Spleen (tissue), 11 donors: ENCODE results near the gene CUX1. TPM values are rescaled to one million over a fixed set of nuclear protein-coding genes. Genes with fewer than 3 reads are reported as not detected.

Experiments
- DNase-seq: peaks from one replicate; pipeline ENCODE4 v3.0.0-alpha.2; 2020
- H3K27ac ChIP-seq, 8 donors: fragments of 200-600 bp; sonication (generic) in 7 of 8; 1 replicate in 4 of 8; 2 replicates in 4 of 8; pipeline versions ENCODE4 v1.5.0 to v1.8.0; 2016 to 2021; ENCODE audit warnings: inconsistent platforms in 4 of 8, mild to moderate bottlenecking in 4 of 8, moderate library complexity in 1 of 8
- H3K27me3 ChIP-seq, 7 donors: fragments of 200-600 bp; sonication (generic) in 6 of 7; replicated peaks in 1 of 7; 1 replicate in 4 of 7; 2 replicates in 3 of 7; pipeline versions ENCODE4 v1.5.0 to v1.8.0; 2016 to 2021; ENCODE audit warnings: inconsistent platforms in 3 of 7, mild to moderate bottlenecking in 1 of 7
- H3K36me3 ChIP-seq, 6 donors: fragments of 200-600 bp; sonication (generic) in 5 of 6; 1 replicate in 4 of 6; 2 replicates in 2 of 6; pipeline versions ENCODE4 v1.5.0 to v1.8.0; 2016 to 2021; ENCODE audit warnings: inconsistent platforms in 2 of 6
- H3K4me1 ChIP-seq, 6 donors: fragments of 200-600 bp; sonication (generic) in 5 of 6; 1 replicate in 3 of 6; 2 replicates in 3 of 6; pipeline versions ENCODE4 v1.5.0 to v1.8.0; 2016 to 2021; ENCODE audit warnings: inconsistent platforms in 3 of 6
- H3K4me3 ChIP-seq, 8 donors: fragments of 200-600 bp; sonication (generic) in 7 of 8; 1 replicate in 4 of 8; 2 replicates in 4 of 8; pipeline versions ENCODE4 v1.5.0 to v1.8.0; 2016 to 2021; ENCODE audit warnings: inconsistent platforms in 4 of 8, mild to moderate bottlenecking in 4 of 8, moderate library complexity in 2 of 8
- H3K9me3 ChIP-seq, 8 donors: fragments of 200-600 bp; sonication (generic) in 7 of 8; 1 replicate in 4 of 8; 2 replicates in 4 of 8; pipeline versions ENCODE4 v1.5.0 to v1.8.0; 2016 to 2021; ENCODE audit warnings: inconsistent platforms in 4 of 8
- CTCF ChIP-seq, 11 experiments: fragments of 200-600 bp in 7 of 11; fragments of 450-650 bp in 4 of 11; sonication (generic) in 4 of 11; IDR thresholded peaks in 8 of 11; conservative IDR thresholded peaks in 3 of 11; 1 replicate in 7 of 11; 2 replicates in 4 of 11; pipeline versions ENCODE4 v1.4.0 to v1.8.0; 2016 to 2021; ENCODE audit warnings: antibody characterized with exemption in 11 of 11, inconsistent platforms in 4 of 11, mild to moderate bottlenecking in 1 of 11
- POLR2A ChIP-seq, 3 donors: fragments of 450-650 bp; IDR thresholded peaks; one replicate each; pipeline ENCODE4 v1.5.1; 2017; ENCODE audit warnings: antibody characterized with exemption in 3 of 3, mild to moderate bottlenecking in 1 of 3
- POLR2AphosphoS5 ChIP-seq, 3 donors: sonication (generic); formaldehyde crosslinking; IDR thresholded peaks; one replicate each; pipeline ENCODE4 v1.5.1; 2017; ENCODE audit warnings: antibody characterized with exemption in 3 of 3
- WGBS, 5 donors: extraction: QIAGEN DNeasy Blood & Tissue Kit in 3 of 5; methylation state at CpG; one replicate each; pipeline versions ENCODE4 v1.1.5 to v1.1.7; 2013 to 2018; 5-methylcytosine and 5-hydroxymethylcytosine counted together
- intact Hi-C: fragments of 100-400 bp; cut with DNase I; formaldehyde crosslinking; loops from one replicate; pipeline ENCODE4 v1.15.0; 2023; ENCODE audit warnings: low total_unique reads
- polyA plus RNA-seq, 3 donors: library from polyadenylated mRNA; stranded (reverse); fragments of 200-250 nt; gene quantifications; one replicate each; pipeline ENCODE4 v1.2.1, GENCODE V29; 2013
- total RNA-seq, 7 donors: library from RNA; depleted of rRNA in 3 of 7; stranded (reverse); fragments of >200 nt in 3 of 7; fragmentation: NEBNext Ultra II Directional in 4 of 7; extraction: Animal tissue kit (Norgen Biotek cat#: 25700) in 4 of 7; gene quantifications; one replicate each; pipeline versions ENCODE4 v1.1.0 to v1.2.1, GENCODE V29; 2016 to 2021
- donor health status: healthy with polysubstance abuse.
- donor health status: DM: no; HTN: no; CAD: no; lungs with moderate emphysema.
- donor health status: DM: no; HTN: no; CAD: no.
- donor health status: Bipolar disorder and iron deficiency.
- donor health status: healthy.
- donor health status: DM: no; HTN: no; CAD: no.
- donor health status: DM: yes; HTN: yes; CAD: no.

CUX1 gene
- total and polyA plus RNA-seq, 10 donors = 9.1 to 95.8 (median 61.9) TPM

GRCh38 chr7:102202556-102202955, 385.1 kb downstream of the CUX1 start:
- 89 to 99% (median 97%) methylated on average over 6 of the region's 6 CpGs for WGBS, 5 donors
- TF ChIP-seq CTCF (IDR thresholded peaks at IDR 0.05 in 8 of 11, conservative IDR thresholded peaks at IDR 0.05 in 3 of 11) = no peak
- TF ChIP-seq POLR2AphosphoS5 (IDR thresholded peaks at IDR 0.05) = no peak
- TF ChIP-seq POLR2A (IDR thresholded peaks at IDR 0.05) = no peak

GRCh38 chr7:102203218-102203617, 385.8 kb downstream of the CUX1 start:
- intact Hi-C loops = no loop called here
- Histone ChIP-seq H3K27me3 (no peaks in the 10 kb centered on the region), H3K4me1 (no peaks in the 10 kb centered on the region), H3K27ac (no peak overlapping the region), H3K4me3 (no peak overlapping the region), H3K36me3 (peaks cover 0 to 100% (median 81%) of the 10 kb centered on the region in 6 donors), H3K9me3 (no peaks in the 10 kb centered on the region)
- 88 to 95% (median 91%) methylated on average over 12 of the region's 12 CpGs for WGBS, 5 donors
- no peak for DNase-seq
- TF ChIP-seq POLR2A (IDR thresholded peaks at IDR 0.05) (no peak), POLR2AphosphoS5 (IDR thresholded peaks at IDR 0.05) (no peak), CTCF (IDR thresholded peaks at IDR 0.05 in 8 of 11, conservative IDR thresholded peaks at IDR 0.05 in 3 of 11) (no peak)

More at GRCh38 chr7:102202556-102202955, 385.1 kb downstream of the CUX1 start:
- no peak for DNase-seq
- Histone ChIP-seq H3K27ac (no peak overlapping the region), H3K4me3 (no peak overlapping the region), H3K9me3 (no peaks in the 10 kb centered on the region), H3K27me3 (no peaks in the 10 kb centered on the region), H3K4me1 (no peaks in the 10 kb centered on the region), H3K36me3 (peaks cover 0 to 100% (median 88%) of the 10 kb centered on the region in 6 donors)
- intact Hi-C loops = no loop called here

GRCh38 chr7:102204212-102204611, 386.8 kb downstream of the CUX1 start:
- H3K36me3 ChIP-seq = peaks cover 0 to 100% (median 75%) of the 10 kb centered on the region in 6 donors
- H3K9me3 ChIP-seq = no peaks in the 10 kb centered on the region
- 97 to 98% (median 97%) methylated on average over 5 to 16 of the region's 16 CpGs for WGBS, 5 donors
- DNase-seq = no peak
- intact Hi-C loops = no loop called here
- H3K27ac ChIP-seq = no peak overlapping the region
- H3K27me3 ChIP-seq = no peaks in the 10 kb centered on the region
- no peak overlapping the region for H3K4me3 ChIP-seq
- no peaks in the 10 kb centered on the region for H3K4me1 ChIP-seq
- no peak for TF ChIP-seq CTCF (IDR thresholded peaks at IDR 0.05 in 8 of 11, conservative IDR thresholded peaks at IDR 0.05 in 3 of 11)
- TF ChIP-seq POLR2A (IDR thresholded peaks at IDR 0.05) = no peak
- no peak for TF ChIP-seq POLR2AphosphoS5 (IDR thresholded peaks at IDR 0.05)

GRCh38 chr7:102205915-102206314, 388.5 kb downstream of the CUX1 start:
- WGBS, 5 donors = 94 to 96% (median 96%) methylated on average over 15 of the region's 15 CpGs

More at GRCh38 chr7:102205915-102206314, 388.5 kb downstream of the CUX1 start:
- intact Hi-C loops = no loop called here
- no peak overlapping the region for H3K27ac ChIP-seq
- no peaks in the 10 kb centered on the region for H3K4me1 ChIP-seq
- H3K36me3 ChIP-seq = peaks cover 0 to 100% (median 68%) of the 10 kb centered on the region in 6 donors
- DNase-seq = no peak
- H3K9me3 ChIP-seq = no peaks in the 10 kb centered on the region
- H3K27me3 ChIP-seq = no peaks in the 10 kb centered on the region
- no peak overlapping the region for H3K4me3 ChIP-seq
- no peak for TF ChIP-seq POLR2AphosphoS5 (IDR thresholded peaks at IDR 0.05)
- no peak for TF ChIP-seq POLR2A (IDR thresholded peaks at IDR 0.05)
- no peak for TF ChIP-seq CTCF (IDR thresholded peaks at IDR 0.05 in 8 of 11, conservative IDR thresholded peaks at IDR 0.05 in 3 of 11)
